SK-N-SH (cell line): ENCODE results near the gene WDFY2.

Source experiments
- CTCF ChIP-seq: fragments of 200-600 bp; sonication (generic); IDR thresholded peaks from 2 replicates; pipeline ENCODE4 v1.6.1; 2017; ENCODE audit warnings: antibody characterized with exemption, mild to moderate bottlenecking, moderate library complexity
- EP300 ChIP-seq, 2 experiments: IDR thresholded peaks; 2 replicates each; pipeline versions ENCODE4 v1.4.0 to v1.6.1; 2012; ENCODE audit warnings: borderline replicate concordance in 1 of 2, low read depth in 1 of 2, low read length in 1 of 2
- GABPA ChIP-seq: IDR thresholded peaks from 2 replicates; pipeline ENCODE4 v1.4.0; 2012; ENCODE audit warnings: low read depth, mild to moderate bottlenecking
- POLR2AphosphoS5 ChIP-seq: IDR thresholded peaks from 2 replicates; pipeline ENCODE4 v1.6.1; 2012; ENCODE audit warnings: low read depth, low read length
- RXRA ChIP-seq: IDR thresholded peaks from 2 replicates; pipeline ENCODE4 v1.4.0; 2012; ENCODE audit warnings: low read depth, mild to moderate bottlenecking, borderline replicate concordance
- SMC3 ChIP-seq: IDR thresholded peaks from 2 replicates; pipeline ENCODE4 v1.6.1; 2012; ENCODE audit warnings: low read depth, low read length, improper control_type of control experiment

- TF ChIP-seq CTCF (no peak), GABPA (no peak), POLR2AphosphoS5 (no peak), RXRA (no peak), EP300 (IDR thresholded peaks at IDR 0.05; ENCODE audit: borderline replicate concordance in 1 of 2, low read depth in 1 of 2, low read length in 1 of 2) (no peak), SMC3 (no peak)
These were observed 35.2 kb upstream of the WDFY2 start for GRCh38 chr13:51549050-51549449.
